ENCODE data around the gene FOXD4L3.
"Not testable (repeated sequence)": the region's sequence is repeated elsewhere in the genome, so short reads cannot be mapped to it uniquely, and the experiment has no call there.

The FOXD4L3 gene

GRCh38 chr9:68351689-68352088 is 49.0 kb downstream of the FOXD4L3 start:
- DNase-seq (ENCODE audit: low spot score) = not testable (repeated sequence)
